Activated CD4-positive, alpha-beta T cell treated with anti-CD3 and anti-CD28 coated beads for 1 hour (primary cell): ENCODE measurements around the gene PDE4A.

Experiments used
- DNase-seq: peaks from one replicate; pipeline ENCODE4 v3.0.0-alpha.2; 2020

PDE4A gene

DNA sequence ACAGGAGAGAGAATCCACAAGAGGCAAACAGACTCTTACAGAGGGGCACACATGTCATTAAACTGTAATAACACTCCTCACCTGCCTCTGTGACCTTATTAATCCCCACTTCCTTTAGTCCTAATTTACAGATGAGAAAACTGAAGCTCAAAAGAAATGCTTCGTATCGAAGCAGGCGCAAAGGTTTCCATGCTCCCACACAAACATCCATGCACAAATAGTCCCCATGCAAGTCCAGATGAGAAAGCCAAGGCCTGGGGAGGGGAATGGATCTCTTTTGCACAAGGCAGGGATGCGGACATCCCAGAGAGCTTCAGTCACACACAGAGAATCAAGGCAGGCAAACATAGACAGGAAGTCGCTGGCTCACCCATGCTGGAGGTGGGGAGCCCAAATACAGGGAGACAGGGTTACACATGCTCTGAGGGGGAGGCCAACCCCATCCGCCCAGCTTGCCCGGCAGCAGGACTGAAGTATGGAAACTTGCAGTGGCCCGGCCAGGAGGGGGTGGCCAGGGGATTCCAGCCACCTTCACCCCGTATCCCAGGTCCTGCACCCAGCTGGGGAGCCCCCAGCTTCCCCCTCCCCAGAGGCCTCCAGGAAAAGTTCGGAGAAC is 96.4 kb downstream of the PDE4A start:
- DNase-seq: no peak

DNA sequence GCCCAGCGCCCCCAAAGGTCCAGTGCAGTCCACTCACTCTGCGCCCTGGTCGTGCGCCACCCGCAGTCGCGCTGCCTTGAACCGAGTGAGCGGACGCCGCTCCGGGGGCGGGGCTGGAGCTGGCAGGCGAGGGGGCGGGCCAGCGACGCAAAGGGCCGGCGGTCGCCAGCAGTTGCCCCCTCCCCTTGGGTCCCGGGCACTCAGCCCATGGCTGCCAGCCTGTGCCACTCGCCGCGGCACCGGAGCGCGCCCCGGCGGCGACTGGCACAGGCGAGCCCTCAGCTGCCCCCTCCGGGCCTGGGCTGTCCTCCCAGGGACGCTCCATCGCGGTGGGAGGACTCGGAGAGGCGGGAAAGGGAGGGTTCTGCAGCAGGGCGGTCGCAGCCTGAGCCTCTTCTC is 97.0 kb downstream of the PDE4A start, which contains the start of gene S1PR5:
TSS of gene S1PR5 (minus strand) at position 87 of the 399 bp plus-strand sequence. CDS start 2,436 bp downstream, outside the sequence.
- DNase-seq: no peak

DNA sequence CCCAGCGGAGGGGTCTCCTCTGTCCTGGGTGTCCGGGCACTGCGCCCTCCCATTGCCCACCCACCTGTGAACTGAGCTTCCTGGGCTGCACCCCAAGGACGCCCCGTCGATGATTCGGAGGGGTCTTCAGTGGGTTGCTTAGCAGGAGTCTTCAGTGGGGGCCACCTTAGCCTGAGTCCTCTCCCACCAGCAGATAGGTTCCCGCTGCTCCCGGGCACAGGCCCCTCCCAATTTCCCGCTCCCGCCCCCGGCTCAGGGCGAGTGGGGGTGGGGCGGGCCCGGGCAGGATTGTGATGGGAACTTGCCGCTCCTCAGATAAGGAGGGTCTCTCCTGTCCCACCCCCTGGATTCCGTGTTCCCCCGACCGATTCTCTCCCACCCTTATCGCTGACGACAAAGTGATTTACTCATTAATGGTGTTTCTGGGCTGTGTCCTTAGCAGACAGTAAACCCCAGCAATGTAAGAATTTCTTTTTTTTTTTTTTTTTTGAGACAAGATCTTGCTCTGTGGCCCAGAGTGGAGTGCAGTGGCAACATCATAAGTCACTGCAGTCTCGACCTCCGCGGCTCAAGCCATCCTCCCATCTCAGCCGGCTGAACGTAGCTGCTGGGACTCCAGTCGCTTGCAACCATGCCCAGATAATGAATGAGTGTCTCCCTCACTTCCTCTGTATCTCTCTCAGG is 97.6 kb downstream of the PDE4A start:
- no peak for DNase-seq

DNA sequence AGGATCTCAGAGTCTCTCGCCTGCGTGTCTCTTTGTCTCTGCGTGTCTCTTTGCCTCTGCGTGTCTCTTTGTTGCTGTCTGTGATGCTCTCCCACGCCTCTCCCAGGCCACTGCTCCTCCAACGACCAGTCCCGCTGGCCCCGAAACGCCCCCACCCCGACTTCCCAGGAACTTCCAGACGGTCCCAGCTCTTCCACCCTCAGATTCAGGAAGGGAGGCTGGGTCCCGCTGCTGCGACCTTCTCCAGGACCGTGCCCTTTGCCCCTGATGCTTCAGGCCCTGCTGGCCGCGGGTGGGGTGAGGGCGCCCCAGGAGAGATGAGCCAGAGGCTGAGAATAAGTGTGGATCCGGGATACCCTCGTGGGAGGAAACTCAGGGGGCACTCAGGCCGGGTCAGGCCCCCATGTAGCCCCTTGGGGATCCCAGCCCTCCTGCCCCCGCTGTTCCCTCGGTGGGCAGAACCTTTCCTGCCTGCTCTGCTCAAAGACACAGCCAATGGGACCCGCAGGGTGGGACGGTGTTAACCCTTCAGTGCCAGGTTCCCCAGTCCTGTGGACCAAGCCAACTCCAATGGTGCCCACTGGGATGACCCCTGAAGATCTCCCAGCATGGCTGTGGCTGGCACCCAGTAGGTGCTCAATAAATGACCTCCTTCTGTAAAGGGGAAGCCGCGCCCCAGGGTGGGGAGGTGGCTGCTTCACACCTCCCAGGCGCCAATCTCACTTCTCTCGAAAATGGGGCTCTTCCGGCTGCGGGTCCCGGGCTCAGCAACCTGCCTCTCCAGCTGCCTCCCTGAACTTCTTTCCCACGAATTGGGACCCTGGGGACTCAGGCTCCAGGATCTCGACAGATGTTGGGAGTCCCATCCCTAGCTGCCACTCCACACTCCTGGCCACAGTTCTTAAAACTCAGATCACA is 98.4 kb downstream of the PDE4A start:
- no peak for DNase-seq
